ENCODE measurements around the gene APLP2. TPM values are rescaled to one million over a fixed set of nuclear protein-coding genes. Genes with fewer than 3 reads are reported as not detected.
A peak's percentile ranks its signal among the peaks of the same experiment; 100 is the strongest.

Gene APLP2
- total RNA-seq, 1 experiment from 2014 or later: 345 TPM

- no peak overlapping the region for H3K27ac Mint-ChIP-seq
- H3K36me3 Mint-ChIP-seq: no peaks in the 10 kb centered on the region
- CTCF ChIA-PET: interaction anchor here (1.1 kb wide), 1 partner anchor 22 kb away, joined by 4 read pairs; no protein-coding TSS in a partner anchor
- no peak for ATAC-seq
- POLR2A ChIA-PET: no interaction called here
- no peak overlapping the region for H3K4me3 Mint-ChIP-seq
- H3K27me3 Mint-ChIP-seq (ENCODE audit: low read depth): no peaks in the 10 kb centered on the region
- TF ChIP-seq TP53 (CRISPR knock-in tag; IDR thresholded peaks at IDR 0.05) (no peak), USF1 (CRISPR knock-in tag; IDR thresholded peaks at IDR 0.05) (no peak), ZNF317 (CRISPR knock-in tag; IDR thresholded peaks at IDR 0.05; ENCODE audit: borderline replicate concordance, low read depth) (no peak), NR1H2 (CRISPR knock-in tag; IDR thresholded peaks at IDR 0.05) (no peak), ZNF121 (CRISPR knock-in tag; IDR thresholded peaks at IDR 0.05) (no peak), IRF1 (CRISPR knock-in tag; IDR thresholded peaks at IDR 0.05) (no peak), ZNF138 (CRISPR knock-in tag; conservative IDR thresholded peaks at IDR 0.05) (no peak), SMAD3 (CRISPR knock-in tag; IDR thresholded peaks at IDR 0.05; ENCODE audit: borderline replicate concordance) (no peak)
- H3K9me3 Mint-ChIP-seq: no peaks in the 10 kb centered on the region
- no peaks in the 10 kb centered on the region for H3K4me1 Mint-ChIP-seq
- DNase-seq (ENCODE audit: low spot score): no peak
Observed at GRCh38 chr11:130190371-130190881, 120.7 kb downstream of the APLP2 start.

- Mint-ChIP-seq H3K4me3 (no peak overlapping the region), H3K36me3 (no peaks in the 10 kb centered on the region), H3K27me3 (ENCODE audit: low read depth) (no peaks in the 10 kb centered on the region), H3K4me1 (no peaks in the 10 kb centered on the region), H3K27ac (no peak overlapping the region), H3K9me3 (no peaks in the 10 kb centered on the region)
- ATAC-seq (no peak), DNase-seq (ENCODE audit: low spot score) (no peak)
- CTCF ChIA-PET: interaction anchor here (1.1 kb wide), 1 partner anchor 45 kb away, joined by 3 read pairs; no protein-coding TSS in a partner anchor
- POLR2A ChIA-PET: no interaction called here
- TF ChIP-seq ZNF281 (CRISPR knock-in tag; IDR thresholded peaks at IDR 0.05) (no peak), ZSCAN18 (CRISPR knock-in tag; IDR thresholded peaks at IDR 0.05) (no peak), GABPB1 (CRISPR knock-in tag; IDR thresholded peaks at IDR 0.05) (no peak), USF2 (CRISPR knock-in tag; IDR thresholded peaks at IDR 0.05) (no peak), ERG (CRISPR knock-in tag; IDR thresholded peaks at IDR 0.05) (no peak)
Observed at GRCh38 chr11:130191896-130192295, 122.2 kb downstream of the APLP2 start.

- CTCF ChIA-PET: interaction anchor here (0.5 kb wide), 1 partner anchor 190 kb away, joined by 6 read pairs; the partner anchor contains the start of gene PRDM10
- H3K27ac Mint-ChIP-seq: 0 out of 2 replicates have a peak overlapping the region, but pooled peaks have one; percentile 32
- TF ChIP-seq TCF7 (CRISPR knock-in tag; IDR thresholded peaks at IDR 0.05; ENCODE audit: low read depth) (no peak), FOXP1 (CRISPR knock-in tag; IDR thresholded peaks at IDR 0.05; ENCODE audit: borderline replicate concordance) (no peak), CREM (CRISPR knock-in tag; IDR thresholded peaks at IDR 0.05) (no peak), HMGXB4 (CRISPR knock-in tag; IDR thresholded peaks at IDR 0.05) (no peak), ATF1 (CRISPR knock-in tag; IDR thresholded peaks at IDR 0.05) (no peak), E2F1 (CRISPR knock-in tag; IDR thresholded peaks at IDR 0.05) (no peak), CDX4 (CRISPR knock-in tag; IDR thresholded peaks at IDR 0.05; ENCODE audit: borderline replicate concordance) (no peak)
Observed at GRCh38 chr11:130192845-130193267, 123.2 kb downstream of the APLP2 start.

More at GRCh38 chr11:130192845-130193267, 123.2 kb downstream of the APLP2 start:
- Mint-ChIP-seq H3K4me3 (no peak overlapping the region), H3K27me3 (ENCODE audit: low read depth) (no peaks in the 10 kb centered on the region), H3K4me1 (no peaks in the 10 kb centered on the region), H3K36me3 (no peaks in the 10 kb centered on the region), H3K9me3 (no peaks in the 10 kb centered on the region)
- ATAC-seq (no peak), DNase-seq (ENCODE audit: low spot score) (no peak)
- POLR2A ChIA-PET: no interaction called here

All from WTC11 (cell line).